ENCODE results near the gene UPK3BL2. TPM values are rescaled to one million over a fixed set of nuclear protein-coding genes. Genes with fewer than 3 reads are reported as not detected.
A peak's percentile ranks its signal among the peaks of the same experiment; 100 is the strongest.
"Not testable (repeated sequence)": the region's sequence is repeated elsewhere in the genome, so short reads cannot be mapped to it uniquely, and the experiment has no call there.

UPK3BL2 gene
- total and polyA plus RNA-seq, 2 experiments from 2014 or later, result 1.8 to 9.6 TPM

- H3K9me3 ChIP-seq (ENCODE audit: low read depth); H3K79me2 ChIP-seq; H3K4me1 ChIP-seq (ENCODE audit: insufficient read depth); H3K4me2 ChIP-seq; H3K27me3 ChIP-seq; H3K27ac ChIP-seq; H3K9me2 ChIP-seq (replicated peaks; ENCODE audit: insufficient read depth); H3K36me3 ChIP-seq (replicated peaks; ENCODE audit: insufficient read depth, low read depth); H2AFZ ChIP-seq; H3K4me3 ChIP-seq; H4K20me1 ChIP-seq (ENCODE audit: insufficient read depth, poor library complexity, severe bottlenecking): not testable (repeated sequence)
- DNase-seq (ENCODE audit: low spot score), result peak; percentile 85
- TF ChIP-seq CTCF (IDR thresholded peaks at IDR 0.05; ENCODE audit: poor library complexity), result peak; percentile 49
- under 1% methylated on average over 26 of the region's 64 CpGs for WGBS (ENCODE audit: low lambda C conversion rate, missing lambda C conversion rate)
These were observed 29.1 kb upstream of the UPK3BL2 start, which contains the start of gene POLR2J3 for GRCh38 chr7:102572261-102573239. Gene POLR2J3, minus strand, starts transcription at chr7:102572583. Its CDS starts 62 bp downstream, at chr7:102572521.

- not testable (repeated sequence) for H3K27me3 ChIP-seq; DNase-seq (ENCODE audit: low spot score); H3K79me2 ChIP-seq; H3K4me1 ChIP-seq (ENCODE audit: insufficient read depth); H3K36me3 ChIP-seq (replicated peaks; ENCODE audit: insufficient read depth, low read depth); H3K4me2 ChIP-seq; H4K20me1 ChIP-seq (ENCODE audit: insufficient read depth, poor library complexity, severe bottlenecking); H3K4me3 ChIP-seq; H3K9me2 ChIP-seq (replicated peaks; ENCODE audit: insufficient read depth); H3K27ac ChIP-seq; H3K9me3 ChIP-seq (ENCODE audit: low read depth); H2AFZ ChIP-seq
- 100% methylated on average over 2 of the region's 11 CpGs for WGBS (ENCODE audit: low lambda C conversion rate, missing lambda C conversion rate)
These were observed 25.1 kb upstream of the UPK3BL2 start for GRCh38 chr7:102568620-102569019.

- not testable (repeated sequence) for H3K79me2 ChIP-seq; H3K4me1 ChIP-seq (ENCODE audit: insufficient read depth); H2AFZ ChIP-seq; H4K20me1 ChIP-seq (ENCODE audit: insufficient read depth, poor library complexity, severe bottlenecking); H3K9me3 ChIP-seq (ENCODE audit: low read depth); H3K4me3 ChIP-seq; DNase-seq (ENCODE audit: low spot score); H3K9me2 ChIP-seq (replicated peaks; ENCODE audit: insufficient read depth); H3K4me2 ChIP-seq; H3K27me3 ChIP-seq; H3K27ac ChIP-seq; H3K36me3 ChIP-seq (replicated peaks; ENCODE audit: insufficient read depth, low read depth)
- WGBS (ENCODE audit: low lambda C conversion rate, missing lambda C conversion rate), result no CpG with 5 or more reads among the region's 6 CpGs
These were observed 7.4 kb upstream of the UPK3BL2 start, which contains the start of gene SPDYE2 for GRCh38 chr7:102550808-102551422. Gene SPDYE2, plus strand, starts transcription at chr7:102551226. Its CDS starts 2,030 bp downstream, at chr7:102553256.

- not testable (repeated sequence) for H3K4me2 ChIP-seq; H3K4me3 ChIP-seq; H3K9me2 ChIP-seq (replicated peaks; ENCODE audit: insufficient read depth); H3K27ac ChIP-seq; H2AFZ ChIP-seq; H3K27me3 ChIP-seq; H3K36me3 ChIP-seq (replicated peaks; ENCODE audit: insufficient read depth, low read depth); H3K79me2 ChIP-seq; H3K4me1 ChIP-seq (ENCODE audit: insufficient read depth); H3K9me3 ChIP-seq (ENCODE audit: low read depth); DNase-seq (ENCODE audit: low spot score); H4K20me1 ChIP-seq (ENCODE audit: insufficient read depth, poor library complexity, severe bottlenecking)
- no CpG with 5 or more reads among the region's 6 CpGs for WGBS (ENCODE audit: low lambda C conversion rate, missing lambda C conversion rate)
These were observed 2.9 kb upstream of the UPK3BL2 start for GRCh38 chr7:102546353-102546752.

- not testable (repeated sequence) for H3K36me3 ChIP-seq (replicated peaks; ENCODE audit: insufficient read depth, low read depth); H3K27me3 ChIP-seq; H3K9me3 ChIP-seq (ENCODE audit: low read depth); H3K9me2 ChIP-seq (replicated peaks; ENCODE audit: insufficient read depth); H4K20me1 ChIP-seq (ENCODE audit: insufficient read depth, poor library complexity, severe bottlenecking); H3K4me3 ChIP-seq; H3K27ac ChIP-seq; H3K4me1 ChIP-seq (ENCODE audit: insufficient read depth); H2AFZ ChIP-seq; H3K79me2 ChIP-seq; DNase-seq (ENCODE audit: low spot score); H3K4me2 ChIP-seq
- WGBS (ENCODE audit: low lambda C conversion rate, missing lambda C conversion rate), result 97% methylated on average over 9 of the region's 12 CpGs
These were observed 1.8 kb upstream of the UPK3BL2 start for GRCh38 chr7:102545288-102545687.

- not testable (repeated sequence) for H3K4me1 ChIP-seq (ENCODE audit: insufficient read depth); H3K9me2 ChIP-seq (replicated peaks; ENCODE audit: insufficient read depth); H3K36me3 ChIP-seq (replicated peaks; ENCODE audit: insufficient read depth, low read depth); H4K20me1 ChIP-seq (ENCODE audit: insufficient read depth, poor library complexity, severe bottlenecking); H3K4me2 ChIP-seq; H3K27ac ChIP-seq; H3K4me3 ChIP-seq; H2AFZ ChIP-seq; H3K27me3 ChIP-seq; H3K79me2 ChIP-seq; H3K9me3 ChIP-seq (ENCODE audit: low read depth); DNase-seq (ENCODE audit: low spot score)
- no CpG with 5 or more reads among the region's 1 CpG for WGBS (ENCODE audit: low lambda C conversion rate, missing lambda C conversion rate)
These were observed 876 bp upstream of the UPK3BL2 start for GRCh38 chr7:102544372-102544771.

- not testable (repeated sequence) for H3K4me2 ChIP-seq; H3K4me3 ChIP-seq; H4K20me1 ChIP-seq (ENCODE audit: insufficient read depth, poor library complexity, severe bottlenecking); H3K27ac ChIP-seq; H3K27me3 ChIP-seq; H3K36me3 ChIP-seq (replicated peaks; ENCODE audit: insufficient read depth, low read depth); H3K79me2 ChIP-seq; DNase-seq (ENCODE audit: low spot score); H3K9me3 ChIP-seq (ENCODE audit: low read depth); H3K9me2 ChIP-seq (replicated peaks; ENCODE audit: insufficient read depth); H2AFZ ChIP-seq; H3K4me1 ChIP-seq (ENCODE audit: insufficient read depth)
- WGBS (ENCODE audit: low lambda C conversion rate, missing lambda C conversion rate), result 92% methylated on average over 9 of the region's 11 CpGs
These were observed 725 bp downstream of the UPK3BL2 start for GRCh38 chr7:102542771-102543170.

- H4K20me1 ChIP-seq (ENCODE audit: insufficient read depth, poor library complexity, severe bottlenecking); H3K27ac ChIP-seq; H3K4me2 ChIP-seq; H3K27me3 ChIP-seq; H2AFZ ChIP-seq; H3K9me2 ChIP-seq (replicated peaks; ENCODE audit: insufficient read depth); H3K79me2 ChIP-seq; H3K4me3 ChIP-seq; H3K36me3 ChIP-seq (replicated peaks; ENCODE audit: insufficient read depth, low read depth); DNase-seq (ENCODE audit: low spot score); H3K9me3 ChIP-seq (ENCODE audit: low read depth); H3K4me1 ChIP-seq (ENCODE audit: insufficient read depth): not testable (repeated sequence)
- WGBS (ENCODE audit: low lambda C conversion rate, missing lambda C conversion rate), result no CpG with 5 or more reads among the region's 8 CpGs
These were observed 1.4 kb downstream of the UPK3BL2 start for GRCh38 chr7:102542083-102542482.

Data from hepatocyte (in vitro differentiated cells).